WTC11 (cell line): ENCODE results near the gene PLSCR5. TPM values are rescaled to one million over a fixed set of nuclear protein-coding genes. Genes with fewer than 3 reads are reported as not detected.

Experiments
- ATF2 ChIP-seq: sonication (generic); formaldehyde crosslinking; IDR thresholded peaks from 2 replicates; pipeline ENCODE4 v1.8.1; 2022; ENCODE audit warnings: low read depth, missing genetic modification reagents, borderline replicate concordance
- CBFB ChIP-seq: sonication (generic); formaldehyde crosslinking; IDR thresholded peaks from 2 replicates; pipeline ENCODE4 v1.8.1; 2022; ENCODE audit warnings: mild to moderate bottlenecking, low read depth, missing genetic modification reagents
- CREM ChIP-seq: sonication (generic); formaldehyde crosslinking; IDR thresholded peaks from 2 replicates; pipeline ENCODE4 v1.8.1; 2022; ENCODE audit warnings: mild to moderate bottlenecking, missing genetic modification reagents, moderate library complexity
- ETV6 ChIP-seq: sonication (generic); formaldehyde crosslinking; IDR thresholded peaks from 2 replicates; pipeline ENCODE4 v1.8.1; 2022; ENCODE audit warnings: mild to moderate bottlenecking, missing genetic modification reagents
- FOXK1 ChIP-seq: sonication (generic); formaldehyde crosslinking; IDR thresholded peaks from 2 replicates; pipeline ENCODE4 v1.8.0; 2022; ENCODE audit warnings: mild to moderate bottlenecking, moderate library complexity, missing genetic modification reagents
- FOXP1 ChIP-seq: sonication (generic); formaldehyde crosslinking; IDR thresholded peaks from 2 replicates; pipeline ENCODE4 v1.8.0; 2022; ENCODE audit warnings: missing genetic modification reagents, mild to moderate bottlenecking, moderate library complexity, borderline replicate concordance
- GTF2I ChIP-seq: fragments of 250-450 bp; sonication (Bioruptor Pico); conservative IDR thresholded peaks from 2 replicates; pipeline ENCODE4 v1.4.0; 2021; ENCODE audit warnings: mild to moderate bottlenecking
- KAT7 ChIP-seq: sonication (generic); formaldehyde crosslinking; IDR thresholded peaks from 2 replicates; pipeline ENCODE4 v1.8.1; 2023; ENCODE audit warnings: missing genetic modification reagents, mild to moderate bottlenecking, borderline replicate concordance
- NFATC4 ChIP-seq: fragments of 250-450 bp; sonication (Bioruptor Pico); IDR thresholded peaks from 2 replicates; pipeline ENCODE4 v1.9.0; 2021; ENCODE audit warnings: mild to moderate bottlenecking
- NFYB ChIP-seq: sonication (generic); formaldehyde crosslinking; conservative IDR thresholded peaks from 2 replicates; pipeline ENCODE4 v1.8.0; 2022; ENCODE audit warnings: low read depth, missing genetic modification reagents
- TP53 ChIP-seq: sonication (generic); formaldehyde crosslinking; IDR thresholded peaks from 2 replicates; pipeline ENCODE4 v1.8.1; 2023; ENCODE audit warnings: mild to moderate bottlenecking, missing genetic modification reagents
- ZNF138 ChIP-seq: sonication (generic); formaldehyde crosslinking; conservative IDR thresholded peaks from 2 replicates; pipeline ENCODE4 v1.8.1; 2022; ENCODE audit warnings: mild to moderate bottlenecking, moderate library complexity, missing genetic modification reagents
- ZNF416 ChIP-seq: fragments of 250-450 bp; sonication (Bioruptor Pico); IDR thresholded peaks from 2 replicates; pipeline ENCODE4 v1.9.0; 2021; ENCODE audit warnings: mild to moderate bottlenecking, inconsistent platforms
- total RNA-seq: library from RNA; stranded (reverse); gene quantifications from 3 replicates; pipeline ENCODE4 v1.2.3, GENCODE V29; 2021
- TF ChIP-seq, protein P1 (sequence below): sonication (generic); formaldehyde crosslinking; IDR thresholded peaks from 2 replicates; pipeline ENCODE4 v1.8.1; 2022; ENCODE audit warnings: low read depth, mild to moderate bottlenecking, moderate library complexity, missing genetic modification reagents, borderline replicate concordance
- TF ChIP-seq, protein P2 (sequence below): sonication (generic); formaldehyde crosslinking; IDR thresholded peaks from 2 replicates; pipeline ENCODE4 v1.8.0; 2023; ENCODE audit warnings: missing genetic modification reagents, mild to moderate bottlenecking, borderline replicate concordance
- TF ChIP-seq, protein P3 (sequence below): sonication (generic); formaldehyde crosslinking; IDR thresholded peaks from 2 replicates; pipeline ENCODE4 v1.8.0; 2023; ENCODE audit warnings: mild to moderate bottlenecking, missing genetic modification reagents
- TF ChIP-seq, protein P4 (sequence below): sonication (generic); formaldehyde crosslinking; IDR thresholded peaks from 2 replicates; pipeline ENCODE4 v1.8.1; 2023; ENCODE audit warnings: mild to moderate bottlenecking, missing genetic modification reagents, moderate library complexity
- TF ChIP-seq, protein P5 (sequence below): sonication (generic); formaldehyde crosslinking; IDR thresholded peaks from 2 replicates; pipeline ENCODE4 v1.8.0; 2023; ENCODE audit warnings: missing genetic modification reagents
- TF ChIP-seq, protein P6 (sequence below): sonication (generic); formaldehyde crosslinking; IDR thresholded peaks from 2 replicates; pipeline ENCODE4 v1.8.1; 2023; ENCODE audit warnings: mild to moderate bottlenecking, missing genetic modification reagents
- TF ChIP-seq, protein P7 (sequence below): sonication (generic); formaldehyde crosslinking; IDR thresholded peaks from 2 replicates; pipeline ENCODE4 v1.8.1; 2023; ENCODE audit warnings: mild to moderate bottlenecking, missing genetic modification reagents, borderline replicate concordance

Gene PLSCR5
- total RNA-seq, 1 experiment from 2014 or later: not detected

GRCh38 chr3:146544002-146544928 lies 60.9 kb downstream of the PLSCR5 start, which contains the start of gene PLSCR1 (continued):
- TF ChIP-seq ETV6 (CRISPR knock-in tag): peak; percentile 89
- TF ChIP-seq FOXK1 (CRISPR knock-in tag): no peak
- TF ChIP-seq, protein P1, sequence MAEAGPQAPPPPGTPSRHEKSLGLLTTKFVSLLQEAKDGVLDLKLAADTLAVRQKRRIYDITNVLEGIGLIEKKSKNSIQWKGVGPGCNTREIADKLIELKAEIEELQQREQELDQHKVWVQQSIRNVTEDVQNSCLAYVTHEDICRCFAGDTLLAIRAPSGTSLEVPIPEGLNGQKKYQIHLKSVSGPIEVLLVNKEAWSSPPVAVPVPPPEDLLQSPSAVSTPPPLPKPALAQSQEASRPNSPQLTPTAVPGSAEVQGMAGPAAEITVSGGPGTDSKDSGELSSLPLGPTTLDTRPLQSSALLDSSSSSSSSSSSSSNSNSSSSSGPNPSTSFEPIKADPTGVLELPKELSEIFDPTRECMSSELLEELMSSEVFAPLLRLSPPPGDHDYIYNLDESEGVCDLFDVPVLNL (CRISPR knock-in tag): no peak
- TF ChIP-seq, protein P2, sequence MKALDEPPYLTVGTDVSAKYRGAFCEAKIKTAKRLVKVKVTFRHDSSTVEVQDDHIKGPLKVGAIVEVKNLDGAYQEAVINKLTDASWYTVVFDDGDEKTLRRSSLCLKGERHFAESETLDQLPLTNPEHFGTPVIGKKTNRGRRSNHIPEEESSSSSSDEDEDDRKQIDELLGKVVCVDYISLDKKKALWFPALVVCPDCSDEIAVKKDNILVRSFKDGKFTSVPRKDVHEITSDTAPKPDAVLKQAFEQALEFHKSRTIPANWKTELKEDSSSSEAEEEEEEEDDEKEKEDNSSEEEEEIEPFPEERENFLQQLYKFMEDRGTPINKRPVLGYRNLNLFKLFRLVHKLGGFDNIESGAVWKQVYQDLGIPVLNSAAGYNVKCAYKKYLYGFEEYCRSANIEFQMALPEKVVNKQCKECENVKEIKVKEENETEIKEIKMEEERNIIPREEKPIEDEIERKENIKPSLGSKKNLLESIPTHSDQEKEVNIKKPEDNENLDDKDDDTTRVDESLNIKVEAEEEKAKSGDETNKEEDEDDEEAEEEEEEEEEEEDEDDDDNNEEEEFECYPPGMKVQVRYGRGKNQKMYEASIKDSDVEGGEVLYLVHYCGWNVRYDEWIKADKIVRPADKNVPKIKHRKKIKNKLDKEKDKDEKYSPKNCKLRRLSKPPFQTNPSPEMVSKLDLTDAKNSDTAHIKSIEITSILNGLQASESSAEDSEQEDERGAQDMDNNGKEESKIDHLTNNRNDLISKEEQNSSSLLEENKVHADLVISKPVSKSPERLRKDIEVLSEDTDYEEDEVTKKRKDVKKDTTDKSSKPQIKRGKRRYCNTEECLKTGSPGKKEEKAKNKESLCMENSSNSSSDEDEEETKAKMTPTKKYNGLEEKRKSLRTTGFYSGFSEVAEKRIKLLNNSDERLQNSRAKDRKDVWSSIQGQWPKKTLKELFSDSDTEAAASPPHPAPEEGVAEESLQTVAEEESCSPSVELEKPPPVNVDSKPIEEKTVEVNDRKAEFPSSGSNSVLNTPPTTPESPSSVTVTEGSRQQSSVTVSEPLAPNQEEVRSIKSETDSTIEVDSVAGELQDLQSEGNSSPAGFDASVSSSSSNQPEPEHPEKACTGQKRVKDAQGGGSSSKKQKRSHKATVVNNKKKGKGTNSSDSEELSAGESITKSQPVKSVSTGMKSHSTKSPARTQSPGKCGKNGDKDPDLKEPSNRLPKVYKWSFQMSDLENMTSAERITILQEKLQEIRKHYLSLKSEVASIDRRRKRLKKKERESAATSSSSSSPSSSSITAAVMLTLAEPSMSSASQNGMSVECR: no peak
- no peak; the same call in 1 of the 2 replicates for TF ChIP-seq FOXP1 (CRISPR knock-in tag)
- no peak for TF ChIP-seq NFATC4
- TF ChIP-seq, protein P3, sequence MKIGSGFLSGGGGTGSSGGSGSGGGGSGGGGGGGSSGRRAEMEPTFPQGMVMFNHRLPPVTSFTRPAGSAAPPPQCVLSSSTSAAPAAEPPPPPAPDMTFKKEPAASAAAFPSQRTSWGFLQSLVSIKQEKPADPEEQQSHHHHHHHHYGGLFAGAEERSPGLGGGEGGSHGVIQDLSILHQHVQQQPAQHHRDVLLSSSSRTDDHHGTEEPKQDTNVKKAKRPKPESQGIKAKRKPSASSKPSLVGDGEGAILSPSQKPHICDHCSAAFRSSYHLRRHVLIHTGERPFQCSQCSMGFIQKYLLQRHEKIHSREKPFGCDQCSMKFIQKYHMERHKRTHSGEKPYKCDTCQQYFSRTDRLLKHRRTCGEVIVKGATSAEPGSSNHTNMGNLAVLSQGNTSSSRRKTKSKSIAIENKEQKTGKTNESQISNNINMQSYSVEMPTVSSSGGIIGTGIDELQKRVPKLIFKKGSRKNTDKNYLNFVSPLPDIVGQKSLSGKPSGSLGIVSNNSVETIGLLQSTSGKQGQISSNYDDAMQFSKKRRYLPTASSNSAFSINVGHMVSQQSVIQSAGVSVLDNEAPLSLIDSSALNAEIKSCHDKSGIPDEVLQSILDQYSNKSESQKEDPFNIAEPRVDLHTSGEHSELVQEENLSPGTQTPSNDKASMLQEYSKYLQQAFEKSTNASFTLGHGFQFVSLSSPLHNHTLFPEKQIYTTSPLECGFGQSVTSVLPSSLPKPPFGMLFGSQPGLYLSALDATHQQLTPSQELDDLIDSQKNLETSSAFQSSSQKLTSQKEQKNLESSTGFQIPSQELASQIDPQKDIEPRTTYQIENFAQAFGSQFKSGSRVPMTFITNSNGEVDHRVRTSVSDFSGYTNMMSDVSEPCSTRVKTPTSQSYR (CRISPR knock-in tag): no peak
- TF ChIP-seq, protein P4, sequence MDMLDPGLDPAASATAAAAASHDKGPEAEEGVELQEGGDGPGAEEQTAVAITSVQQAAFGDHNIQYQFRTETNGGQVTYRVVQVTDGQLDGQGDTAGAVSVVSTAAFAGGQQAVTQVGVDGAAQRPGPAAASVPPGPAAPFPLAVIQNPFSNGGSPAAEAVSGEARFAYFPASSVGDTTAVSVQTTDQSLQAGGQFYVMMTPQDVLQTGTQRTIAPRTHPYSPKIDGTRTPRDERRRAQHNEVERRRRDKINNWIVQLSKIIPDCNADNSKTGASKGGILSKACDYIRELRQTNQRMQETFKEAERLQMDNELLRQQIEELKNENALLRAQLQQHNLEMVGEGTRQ (CRISPR knock-in tag): no peak
- TF ChIP-seq, protein P5, sequence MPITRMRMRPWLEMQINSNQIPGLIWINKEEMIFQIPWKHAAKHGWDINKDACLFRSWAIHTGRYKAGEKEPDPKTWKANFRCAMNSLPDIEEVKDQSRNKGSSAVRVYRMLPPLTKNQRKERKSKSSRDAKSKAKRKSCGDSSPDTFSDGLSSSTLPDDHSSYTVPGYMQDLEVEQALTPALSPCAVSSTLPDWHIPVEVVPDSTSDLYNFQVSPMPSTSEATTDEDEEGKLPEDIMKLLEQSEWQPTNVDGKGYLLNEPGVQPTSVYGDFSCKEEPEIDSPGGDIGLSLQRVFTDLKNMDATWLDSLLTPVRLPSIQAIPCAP (CRISPR knock-in tag): no peak
- TF ChIP-seq ZNF138: 0 out of 2 replicates have a peak, but pooled peaks have one; percentile 64
- no peak for TF ChIP-seq ATF2
- TF ChIP-seq NFYB: no peak
- peak; percentile 74 for TF ChIP-seq CREM (CRISPR knock-in tag)
- TF ChIP-seq, protein P6, sequence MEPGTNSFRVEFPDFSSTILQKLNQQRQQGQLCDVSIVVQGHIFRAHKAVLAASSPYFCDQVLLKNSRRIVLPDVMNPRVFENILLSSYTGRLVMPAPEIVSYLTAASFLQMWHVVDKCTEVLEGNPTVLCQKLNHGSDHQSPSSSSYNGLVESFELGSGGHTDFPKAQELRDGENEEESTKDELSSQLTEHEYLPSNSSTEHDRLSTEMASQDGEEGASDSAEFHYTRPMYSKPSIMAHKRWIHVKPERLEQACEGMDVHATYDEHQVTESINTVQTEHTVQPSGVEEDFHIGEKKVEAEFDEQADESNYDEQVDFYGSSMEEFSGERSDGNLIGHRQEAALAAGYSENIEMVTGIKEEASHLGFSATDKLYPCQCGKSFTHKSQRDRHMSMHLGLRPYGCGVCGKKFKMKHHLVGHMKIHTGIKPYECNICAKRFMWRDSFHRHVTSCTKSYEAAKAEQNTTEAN: peak; percentile 69; the same call in 1 of the 2 replicates
- TF ChIP-seq, protein P7, sequence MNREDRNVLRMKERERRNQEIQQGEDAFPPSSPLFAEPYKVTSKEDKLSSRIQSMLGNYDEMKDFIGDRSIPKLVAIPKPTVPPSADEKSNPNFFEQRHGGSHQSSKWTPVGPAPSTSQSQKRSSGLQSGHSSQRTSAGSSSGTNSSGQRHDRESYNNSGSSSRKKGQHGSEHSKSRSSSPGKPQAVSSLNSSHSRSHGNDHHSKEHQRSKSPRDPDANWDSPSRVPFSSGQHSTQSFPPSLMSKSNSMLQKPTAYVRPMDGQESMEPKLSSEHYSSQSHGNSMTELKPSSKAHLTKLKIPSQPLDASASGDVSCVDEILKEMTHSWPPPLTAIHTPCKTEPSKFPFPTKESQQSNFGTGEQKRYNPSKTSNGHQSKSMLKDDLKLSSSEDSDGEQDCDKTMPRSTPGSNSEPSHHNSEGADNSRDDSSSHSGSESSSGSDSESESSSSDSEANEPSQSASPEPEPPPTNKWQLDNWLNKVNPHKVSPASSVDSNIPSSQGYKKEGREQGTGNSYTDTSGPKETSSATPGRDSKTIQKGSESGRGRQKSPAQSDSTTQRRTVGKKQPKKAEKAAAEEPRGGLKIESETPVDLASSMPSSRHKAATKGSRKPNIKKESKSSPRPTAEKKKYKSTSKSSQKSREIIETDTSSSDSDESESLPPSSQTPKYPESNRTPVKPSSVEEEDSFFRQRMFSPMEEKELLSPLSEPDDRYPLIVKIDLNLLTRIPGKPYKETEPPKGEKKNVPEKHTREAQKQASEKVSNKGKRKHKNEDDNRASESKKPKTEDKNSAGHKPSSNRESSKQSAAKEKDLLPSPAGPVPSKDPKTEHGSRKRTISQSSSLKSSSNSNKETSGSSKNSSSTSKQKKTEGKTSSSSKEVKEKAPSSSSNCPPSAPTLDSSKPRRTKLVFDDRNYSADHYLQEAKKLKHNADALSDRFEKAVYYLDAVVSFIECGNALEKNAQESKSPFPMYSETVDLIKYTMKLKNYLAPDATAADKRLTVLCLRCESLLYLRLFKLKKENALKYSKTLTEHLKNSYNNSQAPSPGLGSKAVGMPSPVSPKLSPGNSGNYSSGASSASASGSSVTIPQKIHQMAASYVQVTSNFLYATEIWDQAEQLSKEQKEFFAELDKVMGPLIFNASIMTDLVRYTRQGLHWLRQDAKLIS (CRISPR knock-in tag): no peak
- TF ChIP-seq KAT7 (CRISPR knock-in tag): no peak
- TF ChIP-seq CBFB (CRISPR knock-in tag): no peak
- 0 out of 2 replicates have a peak, but pooled peaks have one; percentile 57 for TF ChIP-seq TP53 (CRISPR knock-in tag)
- TF ChIP-seq ZNF416: no peak
- no peak for TF ChIP-seq GTF2I
